HFFc6 (cell line): ENCODE data around the gene RSPO1. TPM values are rescaled to one million over a fixed set of nuclear protein-coding genes. Genes with fewer than 3 reads are reported as not detected.

Experiments
- DNase-seq: peaks from one replicate; pipeline ENCODE4 v3.0.0-alpha.2; 2018
- H3K27ac Mint-ChIP-seq: 2 replicates; pipeline ENCODE4 v1.8.0; 2020; ENCODE audit warnings: mild to moderate bottlenecking, mixed read lengths
- H3K27me3 Mint-ChIP-seq: 2 replicates; pipeline ENCODE4 v1.8.0; 2021; ENCODE audit warnings: mild to moderate bottlenecking, moderate library complexity, mixed read lengths; ENCODE audit not compliant: insufficient read depth
- H3K36me3 Mint-ChIP-seq: 2 replicates; pipeline ENCODE4 v1.8.0; 2021; ENCODE audit warnings: low read depth, mixed read lengths
- H3K4me1 Mint-ChIP-seq: 2 replicates; pipeline ENCODE4 v1.8.0; 2020; ENCODE audit warnings: low read depth, mixed read lengths
- H3K4me3 Mint-ChIP-seq: 2 replicates; pipeline ENCODE4 v1.8.0; 2020; ENCODE audit warnings: mild to moderate bottlenecking, moderate library complexity, mixed read lengths
- H3K9me3 Mint-ChIP-seq: 2 replicates; pipeline ENCODE4 v1.8.0; 2020; ENCODE audit warnings: mild to moderate bottlenecking, mixed read lengths
- total RNA-seq, 6 experiments: library from RNA; stranded (reverse); fragmentation: NEBNext Ultra II Directional; extraction: Animal tissue kit (Norgen Biotek cat#: 25700); gene quantifications; 2 replicates in 1 of 6; 3 replicates in 5 of 6; pipeline ENCODE4 v1.2.3, GENCODE V29; 2021
- TF ChIP-seq, protein P1 (sequence below): fragments of 200-600 bp; sonication (generic); IDR thresholded peaks from 2 replicates; pipeline ENCODE4 v1.5.0; 2021; ENCODE audit warnings: antibody characterized with exemption, mild to moderate bottlenecking

Gene RSPO1
- total RNA-seq, 6 experiments from 2014 or later = not detected

DNA sequence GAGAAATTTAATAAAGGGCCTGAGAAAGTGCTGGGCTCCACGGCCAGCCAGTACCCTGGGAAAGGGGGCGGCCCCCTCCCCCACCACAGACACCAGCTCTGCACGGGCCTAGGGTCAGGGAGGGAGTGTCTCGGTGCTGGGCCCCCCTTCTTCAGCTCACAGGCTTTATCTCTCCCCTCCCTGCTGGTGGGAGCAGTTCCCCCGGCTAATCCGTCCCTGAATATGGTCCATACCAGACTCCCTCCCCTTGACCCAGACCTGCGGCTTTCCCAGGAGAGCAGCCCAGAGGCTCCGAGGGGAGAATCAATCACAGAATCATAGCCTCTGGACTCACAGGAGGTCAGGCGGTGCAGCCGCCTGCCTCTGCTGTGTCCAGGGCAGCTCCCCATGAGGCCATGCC is 26.0 kb upstream of the RSPO1 start:
- H3K4me3 Mint-ChIP-seq = no peak overlapping the region
- no peaks in the 10 kb centered on the region for H3K9me3 Mint-ChIP-seq
- H3K36me3 Mint-ChIP-seq = no peaks in the 10 kb centered on the region
- no peaks in the 10 kb centered on the region for H3K4me1 Mint-ChIP-seq
- no peak overlapping the region for H3K27ac Mint-ChIP-seq
- no peak for DNase-seq
- peaks cover 26% of the 10 kb centered on the region for H3K27me3 Mint-ChIP-seq
- TF ChIP-seq, protein P1, sequence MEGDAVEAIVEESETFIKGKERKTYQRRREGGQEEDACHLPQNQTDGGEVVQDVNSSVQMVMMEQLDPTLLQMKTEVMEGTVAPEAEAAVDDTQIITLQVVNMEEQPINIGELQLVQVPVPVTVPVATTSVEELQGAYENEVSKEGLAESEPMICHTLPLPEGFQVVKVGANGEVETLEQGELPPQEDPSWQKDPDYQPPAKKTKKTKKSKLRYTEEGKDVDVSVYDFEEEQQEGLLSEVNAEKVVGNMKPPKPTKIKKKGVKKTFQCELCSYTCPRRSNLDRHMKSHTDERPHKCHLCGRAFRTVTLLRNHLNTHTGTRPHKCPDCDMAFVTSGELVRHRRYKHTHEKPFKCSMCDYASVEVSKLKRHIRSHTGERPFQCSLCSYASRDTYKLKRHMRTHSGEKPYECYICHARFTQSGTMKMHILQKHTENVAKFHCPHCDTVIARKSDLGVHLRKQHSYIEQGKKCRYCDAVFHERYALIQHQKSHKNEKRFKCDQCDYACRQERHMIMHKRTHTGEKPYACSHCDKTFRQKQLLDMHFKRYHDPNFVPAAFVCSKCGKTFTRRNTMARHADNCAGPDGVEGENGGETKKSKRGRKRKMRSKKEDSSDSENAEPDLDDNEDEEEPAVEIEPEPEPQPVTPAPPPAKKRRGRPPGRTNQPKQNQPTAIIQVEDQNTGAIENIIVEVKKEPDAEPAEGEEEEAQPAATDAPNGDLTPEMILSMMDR = no peak

DNA sequence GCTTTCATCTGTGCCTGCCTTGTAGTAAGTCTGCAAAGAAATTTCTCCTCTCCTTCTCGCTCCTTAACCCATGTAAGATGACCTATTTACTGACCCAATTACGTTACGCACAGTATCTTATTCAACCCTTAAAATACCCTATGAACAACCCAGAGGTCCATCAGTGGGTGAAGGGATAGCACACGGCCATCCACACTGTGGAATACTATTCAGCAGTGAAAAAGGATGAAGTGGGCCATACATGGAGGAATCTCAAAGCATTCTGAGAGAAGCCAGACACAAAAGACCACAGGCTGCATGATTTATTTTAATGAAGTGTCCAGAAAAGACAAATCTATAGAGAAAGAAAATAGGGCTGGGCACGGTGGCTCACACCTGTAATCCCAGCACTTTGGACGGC is 23.8 kb upstream of the RSPO1 start:
- H3K27ac Mint-ChIP-seq = no peak overlapping the region
- H3K9me3 Mint-ChIP-seq = no peaks in the 10 kb centered on the region
- TF ChIP-seq, protein P1 = no peak
- no peaks in the 10 kb centered on the region for H3K36me3 Mint-ChIP-seq
- peaks cover 25% of the 10 kb centered on the region for H3K27me3 Mint-ChIP-seq
- no peak overlapping the region for H3K4me3 Mint-ChIP-seq
- no peak for DNase-seq
- H3K4me1 Mint-ChIP-seq = no peaks in the 10 kb centered on the region

DNA sequence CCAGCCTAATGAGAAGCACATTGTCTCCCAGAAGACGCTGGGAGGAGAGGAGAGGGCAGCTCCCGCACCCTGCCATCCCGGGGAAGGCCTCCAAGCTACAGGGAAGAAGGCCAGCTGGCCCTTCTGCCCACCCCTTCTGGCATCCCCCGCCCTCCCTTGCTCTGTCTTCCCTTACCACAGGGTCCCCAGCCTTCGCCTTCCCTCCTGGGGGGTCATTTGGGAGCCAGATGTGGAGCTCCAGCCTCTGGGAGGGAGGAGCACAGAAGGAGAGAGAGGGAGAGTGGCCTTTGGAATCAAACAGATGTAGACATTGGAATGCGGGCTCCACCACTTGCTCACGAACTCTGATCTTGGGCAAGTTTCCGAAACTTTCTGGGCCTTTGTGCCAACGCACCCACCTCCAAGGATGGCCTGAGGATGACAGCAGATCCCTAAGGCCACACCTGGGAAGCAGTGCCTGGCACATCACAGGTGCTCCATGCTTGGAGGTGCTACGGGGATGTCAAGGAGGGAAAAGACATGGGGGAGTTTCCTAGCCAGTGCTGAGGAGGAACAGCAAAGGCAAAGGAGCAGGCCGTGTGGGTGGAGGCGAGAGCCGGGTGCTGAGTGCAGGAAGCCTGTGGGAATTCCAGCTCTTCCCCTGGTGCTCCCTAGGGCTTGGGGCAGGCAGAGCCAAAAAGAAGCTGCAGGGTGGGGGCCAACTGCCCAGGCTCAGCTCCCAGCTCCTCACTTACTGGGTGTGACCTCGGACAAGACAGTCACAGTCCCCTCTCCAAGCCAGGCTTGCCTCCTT is 23.1 kb upstream of the RSPO1 start:
- DNase-seq = no peak
- no peaks in the 10 kb centered on the region for H3K4me1 Mint-ChIP-seq

DNA sequence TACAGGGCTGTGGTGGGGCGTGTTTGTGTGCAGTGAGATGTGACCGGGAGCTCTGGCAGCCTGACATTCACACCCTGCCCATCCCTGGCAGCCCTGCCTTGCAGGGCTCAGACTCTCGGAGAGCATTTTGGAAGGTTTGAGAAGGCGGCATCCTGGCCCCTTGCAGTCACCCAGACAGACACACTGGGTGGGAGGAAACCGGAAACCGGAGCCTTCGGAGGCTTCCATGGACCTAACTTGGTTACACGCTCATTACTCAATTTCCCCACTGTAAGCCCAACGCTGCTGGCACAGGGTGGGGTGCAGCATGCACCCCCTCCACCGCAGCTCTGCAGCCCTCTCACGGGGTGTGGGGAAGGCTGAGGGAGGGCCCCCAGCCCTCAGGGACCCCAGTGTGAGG is 22.2 kb upstream of the RSPO1 start:
- H3K4me3 Mint-ChIP-seq = no peak overlapping the region
- no peaks in the 10 kb centered on the region for H3K36me3 Mint-ChIP-seq
- DNase-seq = no peak

More for the DNA sequence above, 23.1 kb upstream of the RSPO1 start:
- Mint-ChIP-seq H3K9me3 (no peaks in the 10 kb centered on the region), H3K4me3 (no peak overlapping the region), H3K36me3 (no peaks in the 10 kb centered on the region), H3K27ac (no peak overlapping the region), H3K27me3 (peaks cover 28% of the 10 kb centered on the region)
- TF ChIP-seq, protein P1 = no peak

DNA sequence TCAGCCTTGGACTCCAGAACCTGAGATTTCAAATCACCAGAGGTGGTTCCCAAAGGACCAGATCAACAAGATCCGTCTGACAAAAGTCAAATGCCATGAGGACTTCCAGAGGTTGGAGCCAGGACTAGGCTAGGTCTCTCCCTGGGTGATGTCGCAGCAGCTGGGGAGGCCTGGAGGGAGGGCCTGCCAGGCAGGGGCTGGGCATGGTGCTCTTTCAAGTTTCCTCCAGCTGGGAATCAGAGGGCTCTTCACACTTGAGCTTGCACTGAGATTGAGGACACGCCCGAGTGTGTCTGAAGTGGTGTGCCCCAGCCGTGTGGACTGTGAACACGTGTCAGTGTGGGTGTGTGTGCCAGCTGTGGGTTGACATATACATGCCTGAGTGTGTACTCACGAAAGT is 21.3 kb upstream of the RSPO1 start:
- H3K27me3 Mint-ChIP-seq = peaks cover 25% of the 10 kb centered on the region
- H3K36me3 Mint-ChIP-seq = no peaks in the 10 kb centered on the region

More for the DNA sequence above, 22.2 kb upstream of the RSPO1 start:
- Mint-ChIP-seq H3K27me3 (peaks cover 24% of the 10 kb centered on the region), H3K4me1 (no peaks in the 10 kb centered on the region), H3K27ac (no peak overlapping the region), H3K9me3 (no peaks in the 10 kb centered on the region)
- TF ChIP-seq, protein P1 = no peak

More for the DNA sequence above, 21.3 kb upstream of the RSPO1 start:
- no peak for DNase-seq
- Mint-ChIP-seq H3K9me3 (no peaks in the 10 kb centered on the region), H3K4me1 (no peaks in the 10 kb centered on the region), H3K4me3 (no peak overlapping the region), H3K27ac (no peak overlapping the region)
- TF ChIP-seq, protein P1 = no peak
